T-helper 1 cell treated with Interleukin-12 subunit alpha and Interleukin-12 subunit beta and Interleukin-4 antibody, amounts not matched to agents 30 μg/mL and 1 μg/mL, for 36 hours (primary cell): ENCODE data around the gene GRAMD2B.
"Not testable (repeated sequence)": the region's sequence is repeated elsewhere in the genome, so short reads cannot be mapped to it uniquely, and the experiment has no call there.

Source experiments
- H3K27ac Mint-ChIP-seq: one replicate; pipeline ENCODE4 v1.8.0; 2021; ENCODE audit warnings: mild to moderate bottlenecking, mixed read lengths
- H3K27me3 Mint-ChIP-seq: one replicate; pipeline ENCODE4 v1.8.0; 2021; ENCODE audit warnings: low read depth, mixed read lengths
- H3K36me3 Mint-ChIP-seq: one replicate; pipeline ENCODE4 v1.8.0; 2021; ENCODE audit warnings: low read depth, mixed read lengths
- H3K4me1 Mint-ChIP-seq: one replicate; pipeline ENCODE4 v1.8.0; 2021; ENCODE audit warnings: low read depth, mixed read lengths
- H3K4me3 Mint-ChIP-seq: one replicate; pipeline ENCODE4 v1.8.0; 2021; ENCODE audit warnings: mild to moderate bottlenecking, moderate library complexity, mixed read lengths
- H3K9me3 Mint-ChIP-seq: one replicate; pipeline ENCODE4 v1.8.0; 2021; ENCODE audit warnings: mixed read lengths

The GRAMD2B gene, protein sequence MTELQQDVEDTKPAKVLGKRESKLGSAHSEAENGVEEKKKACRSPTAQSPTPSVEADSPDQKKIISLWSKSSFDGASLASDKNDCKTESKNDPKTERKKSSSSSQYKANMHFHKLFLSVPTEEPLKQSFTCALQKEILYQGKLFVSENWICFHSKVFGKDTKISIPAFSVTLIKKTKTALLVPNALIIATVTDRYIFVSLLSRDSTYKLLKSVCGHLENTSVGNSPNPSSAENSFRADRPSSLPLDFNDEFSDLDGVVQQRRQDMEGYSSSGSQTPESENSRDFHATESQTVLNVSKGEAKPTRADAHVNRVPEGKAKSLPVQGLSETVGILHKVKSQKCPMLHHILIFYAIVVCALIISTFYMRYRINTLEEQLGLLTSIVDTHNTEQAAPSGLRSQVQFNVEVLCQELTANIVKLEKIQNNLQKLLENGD

GRCh38 chr5:126422994-126423788 lies at the start of gene GRAMD2B:
GRAMD2B (plus strand) TSS chr5:126423409; CDS start chr5:126423607, 198 bp downstream.
- no peaks in the 10 kb centered on the region for H3K27me3 Mint-ChIP-seq
- H3K4me3 Mint-ChIP-seq: peak within 1 kb of the TSS; percentile 91
- H3K27ac Mint-ChIP-seq: peak within 1 kb of the TSS; percentile 85
- H3K36me3 Mint-ChIP-seq: peaks cover 2% of the 10 kb centered on the region
- peaks cover 21% of the 10 kb centered on the region for H3K4me1 Mint-ChIP-seq
- no peaks in the 10 kb centered on the region for H3K9me3 Mint-ChIP-seq

- no peaks in the 10 kb centered on the region for H3K4me1 Mint-ChIP-seq
- no peaks in the 10 kb centered on the region for H3K9me3 Mint-ChIP-seq
- no peaks in the 10 kb centered on the region for H3K27me3 Mint-ChIP-seq
- no peak overlapping the region for H3K27ac Mint-ChIP-seq
- no peaks in the 10 kb centered on the region for H3K36me3 Mint-ChIP-seq
- H3K4me3 Mint-ChIP-seq: no peak overlapping the region
Observed at GRCh38 chr5:126374109-126374416, 49.1 kb upstream of the GRAMD2B start.

- no peak overlapping the region for H3K4me3 Mint-ChIP-seq
- H3K9me3 Mint-ChIP-seq: no peaks in the 10 kb centered on the region
- H3K36me3 Mint-ChIP-seq: no peaks in the 10 kb centered on the region
- H3K27ac Mint-ChIP-seq: no peak overlapping the region
- no peaks in the 10 kb centered on the region for H3K27me3 Mint-ChIP-seq
- no peaks in the 10 kb centered on the region for H3K4me1 Mint-ChIP-seq
Observed at GRCh38 chr5:126376443-126376842, 46.8 kb upstream of the GRAMD2B start.

DNA sequence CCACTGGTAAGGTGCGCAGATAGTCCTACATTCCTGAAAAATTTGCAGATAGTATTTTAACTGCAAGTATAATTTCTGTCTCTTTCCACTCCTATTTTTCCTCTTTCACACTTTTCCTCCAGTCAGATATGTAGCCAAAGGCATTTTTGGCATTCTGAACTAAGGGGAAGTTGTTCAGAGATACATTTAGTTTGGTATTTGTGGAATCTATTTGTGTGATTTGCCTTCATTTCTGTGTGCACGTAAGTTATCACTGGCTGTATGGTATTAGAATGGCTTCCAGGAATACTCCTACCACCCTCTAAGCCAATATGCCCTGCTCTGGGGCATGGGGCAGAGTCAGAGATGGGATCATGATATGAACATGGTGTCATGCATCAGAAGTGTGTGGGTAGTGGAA lies 45.8 kb upstream of the GRAMD2B start:
- H3K27me3 Mint-ChIP-seq: peaks cover 2% of the 10 kb centered on the region
- no peaks in the 10 kb centered on the region for H3K36me3 Mint-ChIP-seq
- H3K9me3 Mint-ChIP-seq: peaks cover 4% of the 10 kb centered on the region
- H3K27ac Mint-ChIP-seq: no peak overlapping the region
- no peaks in the 10 kb centered on the region for H3K4me1 Mint-ChIP-seq
- no peak overlapping the region for H3K4me3 Mint-ChIP-seq

GRCh38 chr5:126380316-126380715 lies 42.9 kb upstream of the GRAMD2B start:
- not testable (repeated sequence) for H3K36me3 Mint-ChIP-seq, H3K27me3 Mint-ChIP-seq, H3K4me3 Mint-ChIP-seq, H3K27ac Mint-ChIP-seq, H3K9me3 Mint-ChIP-seq, H3K4me1 Mint-ChIP-seq

GRCh38 chr5:126383246-126383645 lies 40.0 kb upstream of the GRAMD2B start:
- Mint-ChIP-seq H3K4me3 (no peak overlapping the region), H3K27ac (no peak overlapping the region), H3K36me3 (no peaks in the 10 kb centered on the region), H3K9me3 (peaks cover 7% of the 10 kb centered on the region), H3K27me3 (peaks cover 14% of the 10 kb centered on the region), H3K4me1 (no peaks in the 10 kb centered on the region)

DNA sequence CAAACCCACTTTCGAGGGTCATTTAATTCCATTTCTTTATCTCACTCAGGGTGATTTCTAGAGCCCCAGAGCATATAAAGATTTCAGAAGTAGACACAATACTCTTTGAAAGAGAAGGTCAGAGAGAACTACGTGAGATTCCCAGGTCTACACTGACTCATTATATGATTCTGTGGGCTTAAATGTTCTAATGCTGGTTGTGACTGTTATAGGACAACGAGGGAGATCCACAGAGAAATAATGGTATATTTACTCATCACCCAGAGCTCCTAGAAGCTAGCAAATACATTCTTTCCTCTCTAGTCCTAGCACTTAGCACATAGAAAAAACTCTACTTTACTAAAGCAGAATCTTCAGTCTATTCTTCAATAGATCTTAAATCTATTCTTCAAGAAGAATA lies 39.4 kb upstream of the GRAMD2B start:
- H3K36me3 Mint-ChIP-seq: no peaks in the 10 kb centered on the region
- no peak overlapping the region for H3K4me3 Mint-ChIP-seq
- H3K4me1 Mint-ChIP-seq: no peaks in the 10 kb centered on the region
- H3K9me3 Mint-ChIP-seq: peaks cover 7% of the 10 kb centered on the region
- H3K27ac Mint-ChIP-seq: no peak overlapping the region
- peaks cover 14% of the 10 kb centered on the region for H3K27me3 Mint-ChIP-seq

DNA sequence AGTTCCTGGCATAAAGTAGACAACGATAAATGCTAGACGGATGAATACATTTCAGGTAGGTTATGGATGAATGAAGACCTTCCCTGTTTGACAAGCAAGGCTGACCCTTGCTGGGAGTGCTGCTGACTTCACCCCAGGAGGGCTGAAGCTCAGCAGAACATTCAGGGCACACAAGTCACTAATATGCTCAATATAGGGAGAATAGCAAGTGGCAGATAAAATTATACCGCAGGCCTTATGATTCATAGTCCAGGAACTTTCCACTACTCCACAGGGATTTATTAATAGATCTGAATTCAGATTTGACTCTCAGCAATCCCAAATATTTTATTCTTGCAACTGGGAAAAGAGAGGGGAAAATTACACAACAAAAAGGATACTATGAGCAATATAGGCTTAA lies 38.2 kb upstream of the GRAMD2B start:
- no peaks in the 10 kb centered on the region for H3K4me1 Mint-ChIP-seq
- H3K27me3 Mint-ChIP-seq: peaks cover 14% of the 10 kb centered on the region
- H3K4me3 Mint-ChIP-seq: no peak overlapping the region
- no peak overlapping the region for H3K27ac Mint-ChIP-seq
- no peaks in the 10 kb centered on the region for H3K36me3 Mint-ChIP-seq
- peaks cover 7% of the 10 kb centered on the region for H3K9me3 Mint-ChIP-seq

DNA sequence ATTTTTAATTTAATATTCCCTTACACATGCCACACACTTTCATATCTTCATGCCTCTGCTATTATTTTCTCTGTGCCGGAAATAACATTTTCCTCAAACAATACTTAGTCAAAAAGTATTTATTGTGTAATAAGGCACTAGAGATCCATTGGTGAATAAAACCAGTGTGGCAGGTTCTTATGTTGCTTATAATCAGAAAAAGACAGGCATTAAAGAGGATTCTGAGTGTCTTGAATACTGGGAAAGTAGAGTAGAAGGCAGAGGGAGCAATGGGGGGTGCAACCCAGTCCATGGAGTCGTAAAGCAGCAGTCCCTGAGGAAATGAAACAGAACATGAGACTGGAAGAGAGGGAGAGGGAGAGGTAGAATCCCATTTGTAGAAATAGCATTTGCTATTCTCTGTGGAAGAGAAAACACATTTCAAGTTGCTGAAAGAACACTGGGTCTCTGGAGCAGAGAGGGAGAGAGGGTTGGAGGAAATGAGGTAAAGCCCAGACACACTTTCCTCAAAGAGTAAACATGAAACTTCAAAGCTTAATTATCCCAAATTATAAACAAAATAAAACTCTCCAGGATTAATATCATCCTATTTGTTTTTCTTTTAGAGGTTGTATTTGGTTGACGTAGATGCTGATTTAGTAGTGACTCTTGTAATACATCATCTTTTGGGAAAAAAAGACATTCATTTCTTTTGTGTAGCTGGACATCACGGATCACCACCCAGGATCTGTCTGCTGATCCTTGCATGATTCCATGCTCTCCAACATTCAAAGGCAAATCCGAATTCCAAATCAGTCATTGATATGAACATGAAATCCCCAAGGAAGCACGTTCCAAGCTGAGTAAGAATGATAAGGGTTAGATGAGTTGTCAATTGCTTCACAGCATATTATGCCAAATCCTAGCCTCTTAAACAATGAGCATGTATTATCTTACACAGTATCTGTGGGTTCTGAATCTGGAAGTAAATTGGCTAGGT lies 37.4 kb upstream of the GRAMD2B start:
- no peaks in the 10 kb centered on the region for H3K4me1 Mint-ChIP-seq
- H3K27ac Mint-ChIP-seq: no peak overlapping the region
- H3K36me3 Mint-ChIP-seq: no peaks in the 10 kb centered on the region
- H3K9me3 Mint-ChIP-seq: peaks cover 7% of the 10 kb centered on the region
- H3K27me3 Mint-ChIP-seq: peaks cover 14% of the 10 kb centered on the region
- no peak overlapping the region for H3K4me3 Mint-ChIP-seq

DNA sequence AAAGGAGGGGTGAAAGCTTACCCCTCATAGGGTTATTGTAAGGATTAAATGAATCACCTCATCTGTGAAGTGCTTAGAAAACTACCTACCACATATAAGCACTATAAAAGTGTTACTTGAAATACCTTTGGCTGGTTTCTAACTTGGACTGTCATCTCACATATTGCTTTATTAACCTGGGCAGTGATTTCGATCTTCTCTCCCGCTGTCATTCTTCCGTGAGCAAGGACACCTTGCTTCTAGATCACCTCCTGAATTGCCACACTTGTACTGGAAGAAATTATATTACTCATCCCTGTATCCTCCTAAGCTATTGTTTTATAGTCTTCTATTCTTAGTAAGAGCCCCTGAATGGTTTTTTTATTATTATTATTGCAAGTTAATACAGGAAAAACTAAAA lies 34.0 kb upstream of the GRAMD2B start:
- H3K27ac Mint-ChIP-seq: no peak overlapping the region
- H3K36me3 Mint-ChIP-seq: no peaks in the 10 kb centered on the region
- H3K27me3 Mint-ChIP-seq: peaks cover 13% of the 10 kb centered on the region
- no peak overlapping the region for H3K4me3 Mint-ChIP-seq
- H3K9me3 Mint-ChIP-seq: no peaks in the 10 kb centered on the region
- no peaks in the 10 kb centered on the region for H3K4me1 Mint-ChIP-seq

DNA sequence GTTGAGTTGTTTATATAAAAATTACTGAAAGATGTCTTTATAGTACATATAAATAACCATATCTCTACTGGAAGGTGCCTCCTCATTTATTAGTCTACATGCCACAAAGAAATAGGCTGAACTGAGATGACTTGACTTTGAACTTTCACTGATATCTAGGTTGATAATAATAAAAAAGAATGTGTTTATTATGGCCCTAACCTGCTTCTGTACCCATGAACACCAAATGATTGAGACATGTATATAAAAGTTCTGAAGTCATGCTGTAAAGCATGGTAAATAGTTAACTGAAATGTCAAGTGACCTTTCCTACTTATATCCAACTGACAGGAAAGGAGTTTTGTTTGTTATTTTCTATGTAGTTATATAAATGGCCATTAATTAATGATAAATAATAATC lies 33.2 kb upstream of the GRAMD2B start:
- Mint-ChIP-seq H3K36me3 (no peaks in the 10 kb centered on the region), H3K4me1 (no peaks in the 10 kb centered on the region)

GRCh38 chr5:126391386-126391785 lies 31.8 kb upstream of the GRAMD2B start:
- Mint-ChIP-seq H3K27ac (no peak overlapping the region), H3K9me3 (no peaks in the 10 kb centered on the region), H3K36me3 (no peaks in the 10 kb centered on the region), H3K27me3 (peaks cover 6% of the 10 kb centered on the region), H3K4me1 (no peaks in the 10 kb centered on the region), H3K4me3 (no peak overlapping the region)

More for the DNA sequence above, 33.2 kb upstream of the GRAMD2B start:
- H3K27me3 Mint-ChIP-seq: peaks cover 13% of the 10 kb centered on the region
- no peak overlapping the region for H3K27ac Mint-ChIP-seq
- H3K9me3 Mint-ChIP-seq: no peaks in the 10 kb centered on the region
- no peak overlapping the region for H3K4me3 Mint-ChIP-seq

GRCh38 chr5:126394211-126394788 lies 28.9 kb upstream of the GRAMD2B start:
- Mint-ChIP-seq H3K36me3 (no peaks in the 10 kb centered on the region), H3K4me3 (no peak overlapping the region), H3K4me1 (no peaks in the 10 kb centered on the region), H3K9me3 (peaks cover 2% of the 10 kb centered on the region), H3K27ac (no peak overlapping the region), H3K27me3 (peaks cover 4% of the 10 kb centered on the region)

GRCh38 chr5:126395198-126395597 lies 28.0 kb upstream of the GRAMD2B start:
- no peak overlapping the region for H3K4me3 Mint-ChIP-seq
- H3K27ac Mint-ChIP-seq: no peak overlapping the region
- peaks cover 10% of the 10 kb centered on the region for H3K9me3 Mint-ChIP-seq
- no peaks in the 10 kb centered on the region for H3K4me1 Mint-ChIP-seq
- H3K36me3 Mint-ChIP-seq: no peaks in the 10 kb centered on the region
- H3K27me3 Mint-ChIP-seq: peaks cover 4% of the 10 kb centered on the region
